HG03469 (cell line): ENCODE results near the gene RTRAF.

Source experiments
- ATAC-seq: cut with Tn5 transposase; IDR thresholded peaks from one replicate; pipeline ENCODE4 v1.9.1; 2021; ENCODE audit warnings: mild to moderate bottlenecking, moderate library complexity, moderate number of reproducible peaks; ENCODE audit not compliant: unreplicated experiment

The RTRAF gene

DNA sequence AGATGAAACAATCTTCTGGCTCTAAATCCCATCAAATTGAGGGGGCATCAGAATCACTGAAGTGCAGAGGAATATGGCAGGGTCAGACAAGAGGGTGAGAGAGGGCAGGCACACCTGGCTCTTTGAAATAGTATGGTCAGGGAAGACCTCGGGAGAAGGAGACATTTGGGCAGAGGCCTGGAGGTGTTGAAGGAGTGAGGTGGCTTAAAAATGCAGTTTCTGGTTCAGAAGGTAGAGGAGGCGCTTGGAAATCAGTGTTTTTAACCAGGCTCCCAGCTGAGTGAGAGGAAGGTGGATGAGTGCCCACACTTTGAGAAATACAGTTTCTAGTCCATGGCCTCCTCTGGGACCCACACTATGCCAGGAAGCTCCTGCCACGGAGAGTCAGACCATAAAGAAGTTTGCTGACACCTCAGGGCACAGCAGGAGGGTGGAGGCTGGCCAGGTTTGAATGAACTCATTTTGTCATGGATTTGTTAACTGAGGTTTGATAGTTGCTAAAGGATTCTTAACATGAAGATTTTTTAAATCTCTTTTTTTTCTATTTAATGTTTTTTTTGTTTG is 59.4 kb downstream of the RTRAF start:
- ATAC-seq, result no peak

DNA sequence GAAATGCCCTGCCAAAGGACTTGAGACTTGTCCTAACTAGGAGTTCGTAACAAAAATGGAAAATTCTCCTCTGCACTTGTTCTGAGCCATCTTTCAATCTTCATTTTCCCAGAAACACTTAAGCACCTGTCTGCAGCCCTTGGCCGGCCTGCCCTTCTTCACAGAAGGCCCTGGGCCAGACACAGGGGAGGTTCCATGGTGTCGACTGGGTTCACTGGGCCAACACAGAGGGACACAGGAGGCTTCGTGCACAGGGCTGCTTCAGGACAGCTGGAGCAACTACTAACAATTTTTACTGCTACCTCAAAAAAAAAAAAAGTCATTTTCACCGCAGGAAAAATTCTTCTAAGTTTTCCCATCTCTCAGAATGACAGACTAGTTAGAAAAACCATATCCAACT is 59.9 kb downstream of the RTRAF start:
- ATAC-seq, result no peak

DNA sequence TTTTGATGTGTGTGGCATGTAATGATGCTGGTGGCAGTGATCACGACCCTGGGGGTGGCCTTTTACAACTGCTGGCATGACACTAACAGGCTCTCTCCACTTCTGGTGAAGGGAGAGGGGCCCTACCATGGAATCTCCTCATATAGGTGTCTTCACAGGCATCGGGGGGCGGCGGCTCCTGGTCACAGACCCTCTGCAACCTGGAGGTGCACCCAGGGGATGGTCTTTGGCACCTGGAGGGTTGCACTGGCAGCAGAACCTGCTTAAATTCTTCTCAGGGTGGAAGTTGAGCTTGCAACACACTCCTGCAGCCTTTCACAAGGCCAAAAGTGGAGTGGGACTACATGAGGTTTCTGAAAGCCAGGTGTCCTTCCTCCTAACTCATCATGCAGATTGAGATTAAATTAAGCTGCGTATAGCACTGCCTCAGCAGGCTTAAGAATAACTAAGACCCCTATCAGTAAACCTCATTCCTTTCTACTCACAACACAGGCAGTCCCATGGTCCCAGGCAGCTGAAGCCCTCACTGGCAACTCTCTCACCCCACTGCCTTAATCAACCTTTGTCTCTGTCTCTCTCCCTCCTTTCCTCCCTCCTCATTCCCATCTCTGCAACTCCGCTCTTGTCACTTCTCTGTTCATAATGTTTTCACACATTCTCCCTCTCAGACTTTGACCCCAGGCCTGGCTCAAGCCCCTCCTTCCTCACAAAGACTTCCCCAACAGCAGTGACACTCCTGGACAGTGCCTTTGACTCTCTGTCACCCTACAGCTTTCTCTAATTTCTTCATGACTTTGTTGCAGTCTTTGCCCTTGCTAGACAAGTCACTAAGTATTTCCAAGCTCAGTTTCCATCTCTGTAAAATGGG is 60.6 kb downstream of the RTRAF start:
- no peak for ATAC-seq

DNA sequence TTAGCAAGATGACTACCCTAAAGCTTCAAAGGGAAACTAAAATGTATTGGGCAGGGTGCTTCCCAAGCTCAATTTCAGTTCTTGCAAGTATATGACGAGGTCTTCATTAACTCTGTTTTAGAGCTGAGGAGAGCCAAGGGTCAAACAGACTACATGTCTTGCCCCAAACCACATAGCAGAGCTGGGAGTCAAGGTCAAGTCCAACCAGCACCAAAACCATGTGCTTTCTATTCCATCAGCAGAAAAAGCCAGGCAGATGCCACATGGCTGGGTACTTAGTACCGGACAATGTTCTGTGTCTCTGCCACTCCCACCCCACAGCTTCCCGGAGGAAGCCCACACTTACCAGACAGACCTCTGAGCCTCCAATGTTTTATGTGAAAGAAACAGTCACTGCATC is 61.9 kb downstream of the RTRAF start:
- ATAC-seq, result no peak

DNA sequence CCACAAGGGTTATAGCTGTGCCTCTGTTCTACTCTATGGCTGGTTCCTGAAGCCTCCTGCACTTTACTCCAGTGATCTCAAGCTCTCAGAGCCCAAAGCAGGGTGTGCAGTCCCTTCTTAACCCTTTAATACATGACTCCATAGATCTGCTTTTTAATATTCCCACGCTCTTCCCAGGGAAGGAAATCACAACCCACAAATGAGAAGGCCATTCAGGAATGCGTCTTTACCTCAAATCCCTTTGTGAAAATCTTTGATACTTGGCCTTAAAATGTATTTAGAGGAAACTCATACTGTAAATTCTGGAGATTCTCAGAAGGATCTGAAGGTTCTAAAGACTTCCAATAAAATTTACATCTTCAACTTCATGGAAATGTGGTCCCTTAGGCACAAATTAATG is 62.5 kb downstream of the RTRAF start:
- no peak for ATAC-seq

DNA sequence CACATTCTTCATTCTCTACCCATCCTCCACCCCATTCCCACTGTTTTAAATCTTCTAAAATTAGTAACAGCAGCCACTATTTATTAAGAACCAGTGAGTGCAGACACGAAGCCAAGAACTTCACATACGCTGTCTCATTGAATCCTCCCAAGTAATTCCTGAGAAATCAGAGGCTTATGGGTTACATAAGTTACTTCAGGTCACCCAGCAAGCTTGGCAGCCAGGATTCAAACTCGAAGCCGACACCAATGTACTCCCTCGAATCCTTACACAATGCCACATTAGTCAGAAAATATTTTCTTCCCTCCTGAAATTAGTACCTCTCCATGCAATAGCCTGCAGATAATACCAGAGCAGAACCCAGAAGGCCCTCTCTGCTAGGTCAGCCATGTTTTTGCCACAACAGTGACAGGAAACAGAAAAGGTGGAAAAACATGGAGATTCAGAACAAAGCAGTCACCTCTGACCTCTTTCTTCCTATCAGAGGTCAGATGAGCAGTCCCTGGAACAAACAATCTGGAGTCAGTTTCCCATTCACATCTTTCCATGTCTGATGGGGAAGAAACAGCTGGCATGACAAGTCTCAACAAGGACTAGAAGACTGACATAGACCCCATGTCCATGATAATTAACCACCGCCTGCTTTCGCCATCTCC is 63.1 kb downstream of the RTRAF start:
- ATAC-seq, result no peak

DNA sequence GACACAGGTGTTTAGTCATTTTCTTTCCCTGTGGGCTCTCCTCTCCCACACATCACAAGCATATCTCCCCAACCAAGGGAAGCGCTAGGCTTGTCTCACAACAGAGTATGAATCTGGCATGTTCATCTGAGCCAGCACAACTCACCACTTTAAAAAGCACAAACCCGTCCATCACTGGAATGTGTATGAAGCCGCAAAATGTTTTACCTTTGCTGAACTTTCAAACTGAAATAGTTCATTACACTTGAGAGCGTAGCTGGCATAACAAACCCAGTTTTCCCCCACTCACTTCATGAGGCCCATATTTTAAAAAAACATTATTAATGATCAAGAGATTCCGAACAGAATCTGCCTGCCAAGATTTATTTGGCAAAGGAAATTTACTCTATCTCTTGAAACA is 63.7 kb downstream of the RTRAF start:
- ATAC-seq, result no peak

DNA sequence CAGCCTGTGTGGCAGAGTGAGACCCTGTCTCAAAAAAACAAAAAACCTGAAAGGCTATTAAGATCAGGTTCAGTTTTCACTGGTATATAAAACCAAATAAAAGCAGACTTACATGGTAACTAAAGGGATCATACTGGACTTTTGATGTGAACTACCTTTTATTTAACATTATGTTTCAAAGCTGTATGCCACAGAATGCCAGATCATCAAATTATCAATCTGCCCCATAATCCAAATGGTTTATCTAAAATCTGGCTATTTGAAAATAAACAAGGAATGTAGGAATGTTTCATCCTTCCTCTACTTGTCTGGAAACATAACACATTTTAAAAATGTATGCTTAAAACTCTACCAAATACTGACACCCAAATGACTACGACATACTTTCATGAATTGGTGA is 65.3 kb downstream of the RTRAF start:
- no peak for ATAC-seq

DNA sequence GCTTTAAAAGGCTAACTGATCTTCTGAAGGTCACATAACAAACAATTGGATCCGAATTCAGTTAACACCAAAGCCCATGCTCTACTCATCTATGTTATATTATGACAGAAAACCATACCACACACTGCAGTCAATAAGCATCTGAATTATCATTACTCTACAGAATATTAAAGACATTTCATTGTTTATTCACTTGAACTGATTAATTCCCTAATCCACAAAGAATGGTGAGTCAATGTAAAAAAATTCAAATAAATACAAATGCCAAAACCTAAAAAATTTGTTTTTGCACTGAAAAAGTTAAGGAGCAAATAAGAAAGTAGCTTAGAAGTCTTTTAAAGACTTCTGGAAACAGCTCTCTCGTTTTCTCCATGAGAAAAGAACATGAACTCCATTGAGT is 65.8 kb downstream of the RTRAF start:
- no peak for ATAC-seq

DNA sequence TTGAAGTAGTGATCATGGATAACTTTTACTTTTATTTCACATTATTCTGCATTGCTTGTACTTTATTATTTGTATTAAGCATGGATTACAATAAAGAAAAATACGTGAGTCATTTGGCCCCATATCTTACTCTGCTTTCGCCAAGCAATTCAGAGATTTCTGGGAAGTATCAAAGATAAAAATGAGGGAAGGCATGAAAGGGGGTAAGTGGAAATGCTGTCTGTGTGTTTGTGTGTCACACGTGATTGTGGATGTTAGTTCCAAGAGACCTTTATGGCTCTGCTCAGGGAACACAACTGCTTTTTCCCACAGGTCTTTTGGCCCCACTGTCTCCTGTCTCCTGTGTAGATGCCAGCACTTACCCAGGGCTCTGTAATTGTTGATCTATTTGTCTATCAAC is 69.0 kb downstream of the RTRAF start:
- ATAC-seq, result no peak

DNA sequence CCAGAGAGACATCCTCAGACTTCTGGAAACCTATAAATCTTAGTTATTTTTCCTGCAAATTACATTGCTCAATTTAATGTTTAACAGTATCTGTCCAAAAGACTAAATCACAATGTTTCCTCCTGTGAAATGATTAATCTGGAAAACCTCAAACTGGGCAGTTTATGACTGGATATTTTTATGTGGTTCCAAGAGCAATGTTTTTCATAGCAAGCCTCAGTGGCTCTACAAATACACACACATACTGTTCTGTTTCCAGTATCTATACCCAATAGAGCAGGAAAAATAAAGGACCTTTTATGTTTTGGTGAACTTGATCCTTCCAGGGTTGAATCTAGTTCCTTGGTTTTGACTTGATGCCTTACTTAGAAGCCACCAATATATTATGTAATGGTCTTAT is 70.3 kb downstream of the RTRAF start:
- ATAC-seq, result no peak

DNA sequence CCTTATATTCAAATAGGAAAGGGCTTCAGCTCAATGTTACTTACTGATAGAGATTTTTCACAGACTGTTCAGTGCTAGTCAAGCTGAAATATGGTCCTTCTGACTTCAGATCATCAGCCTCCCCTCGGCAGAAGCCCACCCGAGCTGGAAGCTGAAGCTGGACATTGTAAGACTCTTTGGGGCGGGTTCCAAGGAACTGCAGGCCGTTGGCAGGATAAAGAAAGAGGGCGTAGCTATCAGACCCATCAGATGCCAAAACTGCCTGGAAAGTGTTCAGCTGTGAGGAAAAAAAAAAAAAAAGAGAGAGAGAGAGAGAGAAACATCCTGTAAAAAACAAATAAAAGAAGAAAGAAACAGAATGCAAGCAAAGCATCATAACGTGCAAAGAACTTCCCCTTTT is 70.7 kb downstream of the RTRAF start:
- ATAC-seq, result no peak
